ENCODE measurements around the gene KIRREL3.

- TF ChIP-seq MAFK (IDR thresholded peaks at IDR 0.05; ENCODE audit: partially characterized antibody) (no peak), BHLHE40 (IDR thresholded peaks at IDR 0.05; ENCODE audit: low read depth, low read length) (no peak), POLR2A (IDR thresholded peaks at IDR 0.05; ENCODE audit: low read length) (no peak), KDM1A (IDR thresholded peaks at IDR 0.05; ENCODE audit: low read depth) (no peak)
- TF ChIP-seq, protein P1, sequence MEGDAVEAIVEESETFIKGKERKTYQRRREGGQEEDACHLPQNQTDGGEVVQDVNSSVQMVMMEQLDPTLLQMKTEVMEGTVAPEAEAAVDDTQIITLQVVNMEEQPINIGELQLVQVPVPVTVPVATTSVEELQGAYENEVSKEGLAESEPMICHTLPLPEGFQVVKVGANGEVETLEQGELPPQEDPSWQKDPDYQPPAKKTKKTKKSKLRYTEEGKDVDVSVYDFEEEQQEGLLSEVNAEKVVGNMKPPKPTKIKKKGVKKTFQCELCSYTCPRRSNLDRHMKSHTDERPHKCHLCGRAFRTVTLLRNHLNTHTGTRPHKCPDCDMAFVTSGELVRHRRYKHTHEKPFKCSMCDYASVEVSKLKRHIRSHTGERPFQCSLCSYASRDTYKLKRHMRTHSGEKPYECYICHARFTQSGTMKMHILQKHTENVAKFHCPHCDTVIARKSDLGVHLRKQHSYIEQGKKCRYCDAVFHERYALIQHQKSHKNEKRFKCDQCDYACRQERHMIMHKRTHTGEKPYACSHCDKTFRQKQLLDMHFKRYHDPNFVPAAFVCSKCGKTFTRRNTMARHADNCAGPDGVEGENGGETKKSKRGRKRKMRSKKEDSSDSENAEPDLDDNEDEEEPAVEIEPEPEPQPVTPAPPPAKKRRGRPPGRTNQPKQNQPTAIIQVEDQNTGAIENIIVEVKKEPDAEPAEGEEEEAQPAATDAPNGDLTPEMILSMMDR (IDR thresholded peaks at IDR 0.05), result no peak
These were observed 298.3 kb downstream of the KIRREL3 start for GRCh38 chr11:126702165-126702720.

Measured in A549 (cell line).